Panc1 (cell line): ENCODE results near the gene TEX14. TPM values are rescaled to one million over a fixed set of nuclear protein-coding genes. Genes with fewer than 3 reads are reported as not detected.

Experiments used
- ATAC-seq: fragments of 200-7000 bp; cut with Tn5 transposase; 2 replicates; pipeline ENCODE4 v1.9.1; 2020; ENCODE audit warnings: mild to moderate bottlenecking, moderate library complexity
- BruUV-seq: library from RNA; stranded (reverse); fragments of 400-500 nt; replicated peaks from 2 replicates; lab custom pipeline; 2021; lab: Mats Ljungman, UMichigan
- CTCF ChIA-PET: fragments of 300-600 bp; sonication (Branson Sonifier 250); formaldehyde crosslinking; loops from one replicate; lab custom pipeline; 2022; ENCODE audit warnings: antibody characterized with exemption; lab: Charles Lee
- POLR2A ChIA-PET: fragments of 300-600 bp; sonication (Branson Sonifier 250); formaldehyde crosslinking; loops from one replicate; lab custom pipeline; 2022; ENCODE audit warnings: antibody characterized with exemption; lab: Charles Lee
- DNase-seq: peaks from one replicate; pipeline ENCODE4 v3.0.0-alpha.2; 2010; ENCODE audit warnings: low read depth, low spot score
- H3K27ac ChIP-seq: 2 replicates; pipeline ENCODE4 v1.5.1; 2011; ENCODE audit warnings: mild to moderate bottlenecking, low read length, inconsistent platforms
- H3K27me3 ChIP-seq: fragments of 200-500 bp; sonication (Bioruptor generic); 2 replicates; pipeline ENCODE4 v1.6.0; 2014; ENCODE audit warnings: low read length, inconsistent platforms; ENCODE audit not compliant: control insufficient read depth, insufficient read depth
- H3K36me3 ChIP-seq: fragments of 200-500 bp; sonication (Bioruptor generic); 2 replicates; pipeline ENCODE4 v1.5.1; 2014; ENCODE audit warnings: inconsistent platforms, mild to moderate bottlenecking, low read length, moderate library complexity; ENCODE audit not compliant: control insufficient read depth, insufficient read depth
- H3K4me1 ChIP-seq: 2 replicates; pipeline ENCODE4 v1.5.1; 2011; ENCODE audit warnings: inconsistent platforms, mild to moderate bottlenecking, low read length, moderate library complexity; ENCODE audit not compliant: control insufficient read depth, insufficient read depth
- H3K4me3 ChIP-seq, 2 experiments: 2 replicates each; pipeline ENCODE4 v1.5.1; 2011 to 2012; ENCODE audit warnings: low read depth in 2 of 2, low read length in 2 of 2, mild to moderate bottlenecking in 2 of 2, inconsistent platforms in 1 of 2, moderate library complexity in 1 of 2
- H3K9me3 ChIP-seq: fragments of 200-500 bp; sonication (Bioruptor generic); 2 replicates; pipeline ENCODE4 v1.5.1; 2014; ENCODE audit warnings: low read depth, mild to moderate bottlenecking, inconsistent platforms, low read length, moderate library complexity; ENCODE audit not compliant: control insufficient read depth, insufficient read depth
- POLR2AphosphoS5 ChIP-seq: IDR thresholded peaks from 2 replicates; pipeline ENCODE4 v1.6.1; 2012; ENCODE audit warnings: mild to moderate bottlenecking, low read depth, low read length, moderate library complexity
- SIN3A ChIP-seq: IDR thresholded peaks from 2 replicates; pipeline ENCODE4 v1.6.1; 2012; ENCODE audit warnings: low read depth, mild to moderate bottlenecking, low read length, moderate library complexity, borderline replicate concordance; ENCODE audit not compliant: insufficient read depth
- TCF7L2 ChIP-seq: IDR thresholded peaks from 2 replicates; pipeline ENCODE4 v1.6.1; 2011; ENCODE audit warnings: mild to moderate bottlenecking, low read depth, low read length, inconsistent platforms
- in situ Hi-C: cut with HindIII; loops from 2 replicates; pipeline ENCODE4 v1.10.0; 2016; ENCODE audit warnings: low sequenced_read_pairs, low pct_unique_long_range_greater_than_20kb
- intact Hi-C: fragments of 100-400 bp; cut with micrococcal nuclease; formaldehyde crosslinking; loops from one replicate; pipeline ENCODE4 v1.10.0; 2022; ENCODE audit not compliant: unreplicated experiment
- total RNA-seq: library from RNA; stranded (reverse); gene quantifications from one replicate; pipeline ENCODE4 v1.2.1, GENCODE V29; 2021; ENCODE audit not compliant: unreplicated experiment
- TF ChIP-seq, protein P1 (sequence below), 2 experiments: IDR thresholded peaks; 2 replicates each; pipeline ENCODE4 v1.6.1; 2011 to 2012; ENCODE audit warnings: low read depth in 2 of 2, control low read depth in 1 of 2, low read length in 1 of 2, mild to moderate bottlenecking in 1 of 2, moderate library complexity in 1 of 2; ENCODE audit not compliant: insufficient read depth in 1 of 2
- TF ChIP-seq, protein P2 (sequence below): fragments of 450-650 bp; IDR thresholded peaks from 2 replicates; pipeline ENCODE4 v1.5.1; 2017; ENCODE audit warnings: mild to moderate bottlenecking

TEX14 gene
- total RNA-seq, 1 experiment from 2014 or later: not detected

DNA sequence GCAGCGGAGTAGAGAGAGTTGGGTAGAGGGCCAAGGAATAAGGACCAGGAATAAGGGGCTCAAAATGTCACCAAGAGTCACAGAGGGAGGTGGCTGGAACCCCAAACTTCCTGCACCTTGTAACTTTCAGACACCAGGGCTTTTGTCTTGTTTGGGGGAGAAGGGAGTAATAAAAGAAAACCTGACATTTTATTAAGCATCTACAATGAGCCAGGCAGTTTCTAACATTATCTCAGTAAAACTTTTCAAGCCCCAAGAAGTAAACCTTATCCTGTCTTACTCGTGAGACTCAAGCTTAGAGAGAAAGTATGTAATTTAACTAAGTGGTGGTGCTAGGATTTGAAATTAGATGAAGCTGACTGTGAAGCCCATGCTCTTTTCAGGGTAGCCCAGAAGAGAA is 176.6 kb downstream of the TEX14 start:
- in situ Hi-C loops: no loop called here

DNA sequence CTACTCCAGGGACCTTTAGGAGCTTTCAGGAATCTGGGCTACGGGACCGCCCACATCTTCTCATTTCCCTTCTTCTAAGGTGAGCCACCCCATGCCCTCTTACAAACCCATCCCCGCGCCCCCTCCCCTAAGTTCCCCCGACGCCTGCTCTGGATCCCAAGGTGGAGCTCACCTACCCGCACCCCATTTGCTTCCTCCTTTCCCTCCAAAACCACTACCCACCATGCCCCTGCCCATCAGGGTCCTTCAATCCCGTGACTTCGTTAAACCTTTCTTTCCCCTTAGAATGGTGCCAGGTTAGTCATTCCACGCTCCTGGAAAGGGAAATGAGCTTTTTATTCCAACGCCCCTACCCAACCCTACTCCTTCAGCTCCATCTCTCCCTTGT is 177.1 kb downstream of the TEX14 start:
- no peak for DNase-seq
- no peak for ATAC-seq
- Histone ChIP-seq H3K4me1 (peaks cover 9% of the 10 kb centered on the region; the same call in 1 of the 2 replicates), H3K9me3 (no peaks in the 10 kb centered on the region), H3K36me3 (no peaks in the 10 kb centered on the region; the same call in 1 of the 2 replicates), H3K27me3 (no peaks in the 10 kb centered on the region), H3K4me3 (peak overlapping the region; percentile 64 to 65), H3K27ac (peak overlapping the region; percentile 21; the same call in 1 of the 2 replicates)
- TF ChIP-seq, protein P1, sequence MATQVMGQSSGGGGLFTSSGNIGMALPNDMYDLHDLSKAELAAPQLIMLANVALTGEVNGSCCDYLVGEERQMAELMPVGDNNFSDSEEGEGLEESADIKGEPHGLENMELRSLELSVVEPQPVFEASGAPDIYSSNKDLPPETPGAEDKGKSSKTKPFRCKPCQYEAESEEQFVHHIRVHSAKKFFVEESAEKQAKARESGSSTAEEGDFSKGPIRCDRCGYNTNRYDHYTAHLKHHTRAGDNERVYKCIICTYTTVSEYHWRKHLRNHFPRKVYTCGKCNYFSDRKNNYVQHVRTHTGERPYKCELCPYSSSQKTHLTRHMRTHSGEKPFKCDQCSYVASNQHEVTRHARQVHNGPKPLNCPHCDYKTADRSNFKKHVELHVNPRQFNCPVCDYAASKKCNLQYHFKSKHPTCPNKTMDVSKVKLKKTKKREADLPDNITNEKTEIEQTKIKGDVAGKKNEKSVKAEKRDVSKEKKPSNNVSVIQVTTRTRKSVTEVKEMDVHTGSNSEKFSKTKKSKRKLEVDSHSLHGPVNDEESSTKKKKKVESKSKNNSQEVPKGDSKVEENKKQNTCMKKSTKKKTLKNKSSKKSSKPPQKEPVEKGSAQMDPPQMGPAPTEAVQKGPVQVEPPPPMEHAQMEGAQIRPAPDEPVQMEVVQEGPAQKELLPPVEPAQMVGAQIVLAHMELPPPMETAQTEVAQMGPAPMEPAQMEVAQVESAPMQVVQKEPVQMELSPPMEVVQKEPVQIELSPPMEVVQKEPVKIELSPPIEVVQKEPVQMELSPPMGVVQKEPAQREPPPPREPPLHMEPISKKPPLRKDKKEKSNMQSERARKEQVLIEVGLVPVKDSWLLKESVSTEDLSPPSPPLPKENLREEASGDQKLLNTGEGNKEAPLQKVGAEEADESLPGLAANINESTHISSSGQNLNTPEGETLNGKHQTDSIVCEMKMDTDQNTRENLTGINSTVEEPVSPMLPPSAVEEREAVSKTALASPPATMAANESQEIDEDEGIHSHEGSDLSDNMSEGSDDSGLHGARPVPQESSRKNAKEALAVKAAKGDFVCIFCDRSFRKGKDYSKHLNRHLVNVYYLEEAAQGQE (IDR thresholded peaks at IDR 0.05; ENCODE audit: insufficient read depth in 1 of 2, low read depth in 2 of 2, low read length in 1 of 2): no peak
- TF ChIP-seq SIN3A: no peak
- TF ChIP-seq, protein P2, sequence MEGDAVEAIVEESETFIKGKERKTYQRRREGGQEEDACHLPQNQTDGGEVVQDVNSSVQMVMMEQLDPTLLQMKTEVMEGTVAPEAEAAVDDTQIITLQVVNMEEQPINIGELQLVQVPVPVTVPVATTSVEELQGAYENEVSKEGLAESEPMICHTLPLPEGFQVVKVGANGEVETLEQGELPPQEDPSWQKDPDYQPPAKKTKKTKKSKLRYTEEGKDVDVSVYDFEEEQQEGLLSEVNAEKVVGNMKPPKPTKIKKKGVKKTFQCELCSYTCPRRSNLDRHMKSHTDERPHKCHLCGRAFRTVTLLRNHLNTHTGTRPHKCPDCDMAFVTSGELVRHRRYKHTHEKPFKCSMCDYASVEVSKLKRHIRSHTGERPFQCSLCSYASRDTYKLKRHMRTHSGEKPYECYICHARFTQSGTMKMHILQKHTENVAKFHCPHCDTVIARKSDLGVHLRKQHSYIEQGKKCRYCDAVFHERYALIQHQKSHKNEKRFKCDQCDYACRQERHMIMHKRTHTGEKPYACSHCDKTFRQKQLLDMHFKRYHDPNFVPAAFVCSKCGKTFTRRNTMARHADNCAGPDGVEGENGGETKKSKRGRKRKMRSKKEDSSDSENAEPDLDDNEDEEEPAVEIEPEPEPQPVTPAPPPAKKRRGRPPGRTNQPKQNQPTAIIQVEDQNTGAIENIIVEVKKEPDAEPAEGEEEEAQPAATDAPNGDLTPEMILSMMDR: no peak
- no peak for TF ChIP-seq TCF7L2
- TF ChIP-seq POLR2AphosphoS5: no peak
- in situ Hi-C loops: no loop called here
- ChIA-PET POLR2A (interaction anchor here (0.7 kb wide), 1 partner anchor 296 kb away, joined by 7 read pairs; the partner anchor contains the start of gene MKS1), CTCF (interaction anchor here (0.7 kb wide), 2 partner anchors 44 to 198 kb away, joined by 3 read pairs; no protein-coding TSS in a partner anchor)
- intact Hi-C loops: loop anchor here (10.0 kb wide), 1 partner anchor 120 kb away; no protein-coding TSS in a partner anchor
- no TSS peak for BruUV-seq

More for the DNA sequence above, 176.6 kb downstream of the TEX14 start:
- H3K9me3 ChIP-seq: no peaks in the 10 kb centered on the region
- no peaks in the 10 kb centered on the region for H3K27me3 ChIP-seq
- peak overlapping the region; percentile 21; the same call in 1 of the 2 replicates for H3K27ac ChIP-seq
- peak overlapping the region; percentile 64 to 65; a peak in 3 of 4 replicates for H3K4me3 ChIP-seq
- POLR2A ChIA-PET: interaction anchor here (0.7 kb wide), 1 partner anchor 296 kb away, joined by 7 read pairs; the partner anchor contains the start of gene MKS1
- no TSS peak for BruUV-seq
- TF ChIP-seq POLR2AphosphoS5 (no peak), TCF7L2 (no peak), SIN3A (no peak)
- TF ChIP-seq, protein P2: no peak
- TF ChIP-seq, protein P1 (IDR thresholded peaks at IDR 0.05; ENCODE audit: insufficient read depth in 1 of 2, low read depth in 2 of 2, low read length in 1 of 2): no peak
- peaks cover 9% of the 10 kb centered on the region; the same call in 1 of the 2 replicates for H3K4me1 ChIP-seq
- intact Hi-C loops: loop anchor here (10.0 kb wide), 1 partner anchor 120 kb away; no protein-coding TSS in a partner anchor
- DNase-seq (no peak), ATAC-seq (no peak)
- CTCF ChIA-PET: interaction anchor here (0.7 kb wide), 2 partner anchors 44 to 198 kb away, joined by 3 read pairs; no protein-coding TSS in a partner anchor
- no peaks in the 10 kb centered on the region; the same call in 1 of the 2 replicates for H3K36me3 ChIP-seq
